Colonic mucosa (tissue), 4 donors: Measurements from ENCODE around the gene ASF1B. TPM values are rescaled to one million over a fixed set of nuclear protein-coding genes. Genes with fewer than 3 reads are reported as not detected.

Source experiments
- DNase-seq: peaks from one replicate; pipeline ENCODE4 v3.0.0-alpha.2; 2020
- H3K27ac ChIP-seq: fragments of 200-600 bp; one replicate; pipeline ENCODE4 v1.8.0; 2021
- H3K27me3 ChIP-seq: fragments of 200-600 bp; one replicate; pipeline ENCODE4 v1.8.0; 2021
- H3K36me3 ChIP-seq: fragments of 200-600 bp; one replicate; pipeline ENCODE4 v1.8.0; 2021
- H3K4me1 ChIP-seq: fragments of 200-600 bp; one replicate; pipeline ENCODE4 v1.8.0; 2021; ENCODE audit warnings: mild to moderate bottlenecking
- H3K4me3 ChIP-seq: fragments of 200-600 bp; one replicate; pipeline ENCODE4 v1.8.0; 2021
- H3K9ac ChIP-seq, 2 donors: one replicate each; pipeline ENCODE4 v1.7.0; 2013; ENCODE audit warnings: control low read depth in 2 of 2, low read depth in 2 of 2, low read length in 2 of 2
- H3K9me3 ChIP-seq: fragments of 200-600 bp; one replicate; pipeline ENCODE4 v1.8.0; 2021
- CTCF ChIP-seq: fragments of 200-600 bp; IDR thresholded peaks from one replicate; pipeline ENCODE4 v1.8.0; 2022; ENCODE audit warnings: antibody characterized with exemption, mild to moderate bottlenecking
- intact Hi-C: fragments of 100-400 bp; cut with DNase I; formaldehyde crosslinking; loops from one replicate; pipeline ENCODE4 v1.14.1; 2022
- total RNA-seq, 2 donors: library from RNA; stranded (reverse); fragmentation: NEBNext Ultra II Directional in 1 of 2; extraction: Animal tissue kit (Norgen Biotek cat#: 25700) in 1 of 2; gene quantifications; one replicate each; pipeline ENCODE4 v1.2.1, GENCODE V29; 2021
- donor health status: healthy.
- donor health status: DM: no; HTN: no; CAD: no.
- donor health status: DM: no; HTN: no; CAD: no.

The ASF1B gene
- total RNA-seq, 2 donors from 2014 or later: 12.9 to 64.0 TPM

GRCh38 chr19:14107581-14108461 lies 28.6 kb downstream of the ASF1B start:
- Histone ChIP-seq H3K36me3 (no peaks in the 10 kb centered on the region), H3K9ac (peak overlapping the region in 1 of 2 donors; percentile 12), H3K4me3 (no peak overlapping the region), H3K9me3 (no peaks in the 10 kb centered on the region), H3K27me3 (no peaks in the 10 kb centered on the region), H3K4me1 (no peaks in the 10 kb centered on the region), H3K27ac (no peak overlapping the region)
- intact Hi-C loops: no loop called here
- DNase-seq: no peak
- no peak for TF ChIP-seq CTCF

GRCh38 chr19:14106840-14107239 lies 29.5 kb downstream of the ASF1B start:
- TF ChIP-seq CTCF: no peak

GRCh38 chr19:14105680-14106079 lies 30.7 kb downstream of the ASF1B start:
- no peak for DNase-seq

More at GRCh38 chr19:14106840-14107239, 29.5 kb downstream of the ASF1B start:
- no peak for DNase-seq
- Histone ChIP-seq H3K4me1 (no peaks in the 10 kb centered on the region), H3K4me3 (no peak overlapping the region), H3K9me3 (no peaks in the 10 kb centered on the region), H3K9ac (no peak overlapping the region), H3K27ac (no peak overlapping the region), H3K36me3 (no peaks in the 10 kb centered on the region), H3K27me3 (no peaks in the 10 kb centered on the region)
- intact Hi-C loops: no loop called here

GRCh38 chr19:14103310-14103709 lies 33.1 kb downstream of the ASF1B start:
- no peaks in the 10 kb centered on the region for H3K4me1 ChIP-seq
- H3K27ac ChIP-seq: no peak overlapping the region
- TF ChIP-seq CTCF: no peak
- no peaks in the 10 kb centered on the region for H3K36me3 ChIP-seq
- intact Hi-C loops: no loop called here
- H3K27me3 ChIP-seq: no peaks in the 10 kb centered on the region
- DNase-seq: no peak
- no peak overlapping the region for H3K4me3 ChIP-seq
- no peak overlapping the region for H3K9ac ChIP-seq
- H3K9me3 ChIP-seq: no peaks in the 10 kb centered on the region

More at GRCh38 chr19:14105680-14106079, 30.7 kb downstream of the ASF1B start:
- H3K4me1 ChIP-seq: no peaks in the 10 kb centered on the region
- peak overlapping the region; percentile 53 for H3K27ac ChIP-seq
- no peak for TF ChIP-seq CTCF
- no peak overlapping the region for H3K4me3 ChIP-seq
- H3K9ac ChIP-seq: no peak overlapping the region
- intact Hi-C loops: no loop called here
- H3K9me3 ChIP-seq: no peaks in the 10 kb centered on the region
- H3K36me3 ChIP-seq: no peaks in the 10 kb centered on the region
- H3K27me3 ChIP-seq: no peaks in the 10 kb centered on the region

- no peak for DNase-seq
- intact Hi-C loops: no loop called here
- no peak overlapping the region for H3K9ac ChIP-seq
- H3K27ac ChIP-seq: no peak overlapping the region
- H3K9me3 ChIP-seq: no peaks in the 10 kb centered on the region
- no peaks in the 10 kb centered on the region for H3K36me3 ChIP-seq
- TF ChIP-seq CTCF: no peak
- no peaks in the 10 kb centered on the region for H3K27me3 ChIP-seq
- H3K4me1 ChIP-seq: no peaks in the 10 kb centered on the region
- no peak overlapping the region for H3K4me3 ChIP-seq
Measured at GRCh38 chr19:14102756-14103155, 33.6 kb downstream of the ASF1B start.
